ENCODE data around the gene RORB. TPM values are rescaled to one million over a fixed set of nuclear protein-coding genes. Genes with fewer than 3 reads are reported as not detected.

RORB gene
- total RNA-seq, 2 donors from 2014 or later = 0.78 to 1.3 TPM

DNA sequence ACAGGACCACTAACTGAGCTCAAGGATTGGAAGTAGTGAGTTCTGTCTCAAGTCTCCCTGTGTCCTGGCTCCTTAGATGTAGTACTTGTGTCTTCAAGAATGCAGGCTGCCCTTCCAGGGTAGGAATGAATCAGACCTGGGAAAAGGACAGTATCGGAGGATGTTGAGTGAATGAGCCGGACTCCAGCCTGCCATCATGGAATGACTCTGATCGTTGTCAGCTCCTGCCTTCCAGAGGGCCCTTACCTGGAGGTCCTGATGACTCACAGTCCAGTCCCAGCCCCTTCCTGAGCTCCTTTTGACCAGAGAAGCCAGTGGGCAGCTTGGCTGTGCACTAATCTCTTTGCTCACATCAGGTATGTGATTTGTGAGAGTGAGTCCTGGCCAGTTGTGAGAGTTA, 229.4 kb downstream of the RORB start:
- Histone ChIP-seq H3K27ac (no peak overlapping the region), H3K9me3 (no peaks in the 10 kb centered on the region), H3K4me1 (no peaks in the 10 kb centered on the region), H3K36me3 (replicated peaks in 1 of 2; ENCODE audit: insufficient read depth in 1 of 2, low read depth in 2 of 2) (no peaks in the 10 kb centered on the region), H3K27me3 (no peaks in the 10 kb centered on the region), H3K4me3 (no peak overlapping the region)
- ATAC-seq (no peak), DNase-seq (no peak)
- TF ChIP-seq POLR2A (IDR thresholded peaks at IDR 0.05) = no peak
- 89 to 95% methylated on average over 3 of the region's 3 CpGs for WGBS, 2 donors
- intact Hi-C loops (cut with DNase I) = no loop called here

DNA sequence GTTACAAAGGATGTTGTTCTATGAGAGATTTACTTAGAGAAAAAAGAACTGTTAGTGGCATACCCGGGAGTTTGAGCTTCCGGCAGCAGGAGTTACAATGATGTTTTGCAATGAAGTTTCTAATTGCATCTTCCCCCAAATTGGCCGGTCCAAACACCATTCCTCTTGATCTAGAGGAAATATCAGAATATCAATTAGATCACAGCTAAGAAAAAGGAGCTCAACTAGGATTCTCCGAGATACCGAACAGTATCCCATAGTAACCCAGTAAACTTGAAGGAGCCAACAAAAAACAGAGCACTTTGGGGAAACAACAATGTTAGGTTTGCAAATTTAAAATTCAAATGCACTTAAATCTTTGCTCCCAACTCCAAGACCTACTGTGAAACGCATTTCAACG, 231.0 kb downstream of the RORB start:
- Histone ChIP-seq H3K27me3 (no peaks in the 10 kb centered on the region), H3K4me3 (no peak overlapping the region), H3K9me3 (no peaks in the 10 kb centered on the region), H3K27ac (no peak overlapping the region), H3K4me1 (no peaks in the 10 kb centered on the region), H3K36me3 (replicated peaks in 1 of 2; ENCODE audit: insufficient read depth in 1 of 2, low read depth in 2 of 2) (no peaks in the 10 kb centered on the region)
- WGBS, 2 donors = 66 to 68% methylated on average over 7 of the region's 7 CpGs
- intact Hi-C loops (cut with DNase I) = no loop called here
- TF ChIP-seq POLR2A (IDR thresholded peaks at IDR 0.05) = no peak
- TF ChIP-seq, protein P1, sequence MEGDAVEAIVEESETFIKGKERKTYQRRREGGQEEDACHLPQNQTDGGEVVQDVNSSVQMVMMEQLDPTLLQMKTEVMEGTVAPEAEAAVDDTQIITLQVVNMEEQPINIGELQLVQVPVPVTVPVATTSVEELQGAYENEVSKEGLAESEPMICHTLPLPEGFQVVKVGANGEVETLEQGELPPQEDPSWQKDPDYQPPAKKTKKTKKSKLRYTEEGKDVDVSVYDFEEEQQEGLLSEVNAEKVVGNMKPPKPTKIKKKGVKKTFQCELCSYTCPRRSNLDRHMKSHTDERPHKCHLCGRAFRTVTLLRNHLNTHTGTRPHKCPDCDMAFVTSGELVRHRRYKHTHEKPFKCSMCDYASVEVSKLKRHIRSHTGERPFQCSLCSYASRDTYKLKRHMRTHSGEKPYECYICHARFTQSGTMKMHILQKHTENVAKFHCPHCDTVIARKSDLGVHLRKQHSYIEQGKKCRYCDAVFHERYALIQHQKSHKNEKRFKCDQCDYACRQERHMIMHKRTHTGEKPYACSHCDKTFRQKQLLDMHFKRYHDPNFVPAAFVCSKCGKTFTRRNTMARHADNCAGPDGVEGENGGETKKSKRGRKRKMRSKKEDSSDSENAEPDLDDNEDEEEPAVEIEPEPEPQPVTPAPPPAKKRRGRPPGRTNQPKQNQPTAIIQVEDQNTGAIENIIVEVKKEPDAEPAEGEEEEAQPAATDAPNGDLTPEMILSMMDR (IDR thresholded peaks at IDR 0.05) = no peak
- ATAC-seq = no peak
- DNase-seq = no peak

DNA sequence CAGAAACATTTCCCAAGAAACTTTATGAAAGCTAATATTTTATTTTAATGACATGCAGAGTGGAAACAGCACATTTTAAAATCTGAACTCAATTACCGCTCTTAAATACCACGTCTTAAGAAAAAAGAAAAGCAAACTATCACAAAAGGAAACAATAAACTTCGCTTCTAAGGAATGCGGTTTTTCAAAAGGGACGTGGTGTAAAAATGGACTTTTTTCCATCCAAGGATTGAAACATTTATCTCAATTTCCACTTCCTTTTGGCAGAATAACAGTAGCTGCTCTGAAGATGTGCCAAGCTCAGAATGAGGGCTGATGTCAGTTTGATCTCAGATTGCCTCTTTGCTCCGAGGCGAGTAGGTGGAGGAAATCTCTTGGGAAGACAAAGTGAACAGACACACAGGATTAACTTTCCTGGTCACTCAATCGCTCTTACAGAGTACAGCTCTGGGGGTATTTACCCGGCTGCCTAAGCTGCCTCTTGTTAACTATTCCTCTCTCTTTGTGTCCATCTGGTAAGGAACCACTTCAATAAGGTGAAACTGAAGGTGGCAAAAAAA, 232.1 kb downstream of the RORB start:
- intact Hi-C loops (cut with DNase I) = no loop called here
- no peaks in the 10 kb centered on the region for H3K27me3 ChIP-seq
- no peak overlapping the region for H3K4me3 ChIP-seq
- H3K9me3 ChIP-seq = no peaks in the 10 kb centered on the region
- H3K27ac ChIP-seq = no peak overlapping the region
- DNase-seq = no peak
- TF ChIP-seq POLR2A (IDR thresholded peaks at IDR 0.05) = no peak
- TF ChIP-seq, protein P1 (IDR thresholded peaks at IDR 0.05) = no peak
- 47 to 53% methylated on average over 9 of the region's 9 CpGs for WGBS, 2 donors
- no peaks in the 10 kb centered on the region for H3K4me1 ChIP-seq
- ATAC-seq = no peak
- no peaks in the 10 kb centered on the region for H3K36me3 ChIP-seq (replicated peaks in 1 of 2; ENCODE audit: insufficient read depth in 1 of 2, low read depth in 2 of 2)

DNA sequence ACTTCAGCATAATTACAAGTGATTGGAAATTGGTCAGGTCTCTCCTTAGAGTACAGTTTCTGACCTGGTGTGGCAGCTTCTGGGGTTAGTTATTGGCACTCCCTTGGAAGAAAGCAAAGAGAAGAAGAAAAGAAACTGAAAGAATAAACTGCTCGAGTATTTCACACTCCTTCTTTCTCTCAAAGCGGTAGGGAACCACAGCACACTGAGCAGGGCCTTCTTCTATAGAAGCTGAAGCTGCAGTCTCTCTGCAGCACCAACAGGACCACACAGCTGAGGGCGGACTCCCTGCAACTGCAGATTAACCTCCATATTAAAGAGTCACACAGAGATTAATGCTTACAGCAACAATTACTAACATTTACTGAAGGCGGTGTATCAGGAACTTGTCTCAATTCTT, 238.6 kb downstream of the RORB start:
- intact Hi-C loops (cut with DNase I) = no loop called here
- no peaks in the 10 kb centered on the region for H3K4me1 ChIP-seq
- H3K9me3 ChIP-seq = no peaks in the 10 kb centered on the region
- ATAC-seq (no peak), DNase-seq (no peak)
- 68 to 84% methylated on average over 4 of the region's 4 CpGs for WGBS, 2 donors
- H3K4me3 ChIP-seq = no peak overlapping the region
- no peaks in the 10 kb centered on the region for H3K36me3 ChIP-seq (replicated peaks in 1 of 2; ENCODE audit: insufficient read depth in 1 of 2, low read depth in 2 of 2)
- H3K27me3 ChIP-seq = no peaks in the 10 kb centered on the region
- no peak for TF ChIP-seq POLR2A (IDR thresholded peaks at IDR 0.05)
- TF ChIP-seq, protein P1 (IDR thresholded peaks at IDR 0.05) = no peak
- H3K27ac ChIP-seq = no peak overlapping the region

DNA sequence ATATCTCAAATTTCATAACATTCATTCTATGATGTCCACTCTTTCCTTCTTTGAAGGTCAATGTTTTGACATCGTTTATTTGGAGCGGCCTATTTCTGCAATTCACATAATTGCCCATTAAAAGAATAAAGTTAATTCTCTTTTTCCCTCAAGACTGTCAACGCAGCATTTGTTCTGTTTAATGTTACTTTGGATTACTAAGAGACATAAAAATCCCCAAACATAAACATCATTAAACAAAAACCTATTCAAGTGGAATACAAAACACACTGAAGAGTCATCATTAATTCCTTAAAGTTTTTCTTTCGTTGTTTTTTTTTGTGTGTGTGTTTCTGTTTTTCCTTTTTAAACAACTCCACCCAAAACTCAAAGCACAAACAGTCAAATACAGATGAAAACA, 239.5 kb downstream of the RORB start:
- intact Hi-C loops (cut with DNase I) = no loop called here
- WGBS, 2 donors = 75 to 76% methylated on average over 4 of the region's 4 CpGs
- H3K4me3 ChIP-seq = no peak overlapping the region
- ATAC-seq (no peak), DNase-seq (no peak)
- no peaks in the 10 kb centered on the region for H3K9me3 ChIP-seq
- H3K36me3 ChIP-seq (replicated peaks in 1 of 2; ENCODE audit: insufficient read depth in 1 of 2, low read depth in 2 of 2) = no peaks in the 10 kb centered on the region
- H3K27me3 ChIP-seq = no peaks in the 10 kb centered on the region
- no peaks in the 10 kb centered on the region for H3K4me1 ChIP-seq
- TF ChIP-seq, protein P1 (IDR thresholded peaks at IDR 0.05) = no peak
- no peak for TF ChIP-seq POLR2A (IDR thresholded peaks at IDR 0.05)
- H3K27ac ChIP-seq = no peak overlapping the region

Measured in body of pancreas (tissue), 4 donors.